Right cardiac atrium (tissue), 5 donors: ENCODE results near the gene EHBP1. TPM values are rescaled to one million over a fixed set of nuclear protein-coding genes. Genes with fewer than 3 reads are reported as not detected.

Experiments
- ATAC-seq, 2 donors: fragments of 200-7000 bp; cut with Tn5 transposase; one replicate each; pipeline versions ENCODE4 v1.8.0 to v1.9.1; 2020; ENCODE audit warnings: moderate library complexity in 2 of 2, mild to moderate bottlenecking in 1 of 2
- DNase-seq, 3 donors: peaks; one replicate each; pipeline ENCODE4 v3.0.0-alpha.2; 2020
- H3K27ac ChIP-seq: one replicate; pipeline ENCODE4 v1.5.1; 2013; ENCODE audit warnings: mild to moderate bottlenecking, low read length, control low read depth, moderate library complexity
- H3K27me3 ChIP-seq: one replicate; pipeline ENCODE4 v1.6.1; 2013; ENCODE audit not compliant: control insufficient read depth, insufficient read depth
- H3K4me1 ChIP-seq: one replicate; pipeline ENCODE4 v1.6.1; 2013; ENCODE audit warnings: low read length; ENCODE audit not compliant: control insufficient read depth, insufficient read depth
- H3K4me3 ChIP-seq: one replicate; pipeline ENCODE4 v1.5.1; 2013; ENCODE audit warnings: low read length, control low read depth
- H3K9me3 ChIP-seq: one replicate; pipeline ENCODE4 v1.6.1; 2013; ENCODE audit warnings: low read length; ENCODE audit not compliant: control insufficient read depth
- WGBS: extraction: QIAGEN DNeasy Blood & Tissue Kit; methylation state at CpG from one replicate; pipeline ENCODE4 v1.1.7; 2013; 5-methylcytosine and 5-hydroxymethylcytosine counted together
- intact Hi-C, 4 donors: fragments of 100-400 bp; cut with DNase I; formaldehyde crosslinking; loops; one replicate each; pipeline versions ENCODE4 v1.11.0 to v1.14.0; 2022 to 2023
- polyA plus RNA-seq: library from polyadenylated mRNA; stranded (reverse); fragments of 200-250 nt; gene quantifications from one replicate; pipeline ENCODE4 v1.2.3, GENCODE V29; 2013
- total RNA-seq, 4 donors: library from RNA; stranded (reverse); fragmentation: NEBNext Ultra II Directional; extraction: Animal tissue kit (Norgen Biotek cat#: 25700); gene quantifications; one replicate each; pipeline ENCODE4 v1.2.1, GENCODE V29; 2021
- donor health status: healthy with polysubstance abuse.
- donor health status: DM: no; HTN: yes; CAD: no.
- donor health status: DM: no; HTN: no; CAD: no.
- donor health status: DM: no; HTN: yes; CAD: no; lungs with severe emphysema.
- donor health status: DM: yes; HTN: yes; CAD: no.

The EHBP1 gene
- total and polyA plus RNA-seq, 5 donors, result 13.5 to 37.5 (median 33.2) TPM

GRCh38 chr2:62760026-62760425, 54.5 kb downstream of the EHBP1 start:
- no peak overlapping the region for H3K27ac ChIP-seq
- 92% methylated on average over 2 of the region's 2 CpGs for WGBS
- intact Hi-C loops, result no loop called here
- no peak overlapping the region for H3K4me3 ChIP-seq
- H3K27me3 ChIP-seq, result no peaks in the 10 kb centered on the region
- H3K4me1 ChIP-seq, result no peaks in the 10 kb centered on the region
- no peak for DNase-seq
- no peak for ATAC-seq
- H3K9me3 ChIP-seq, result no peaks in the 10 kb centered on the region

- Histone ChIP-seq H3K27ac (no peak overlapping the region), H3K4me1 (no peaks in the 10 kb centered on the region), H3K4me3 (no peak overlapping the region), H3K9me3 (no peaks in the 10 kb centered on the region), H3K27me3 (no peaks in the 10 kb centered on the region)
- no peak for DNase-seq
- peak in 1 of 2 donors; percentile 46 for ATAC-seq
- intact Hi-C loops, result no loop called here
- WGBS, result 76% methylated on average over 2 of the region's 2 CpGs
Observed at GRCh38 chr2:62760555-62760954, 55.0 kb downstream of the EHBP1 start.

GRCh38 chr2:62765619-62766376, 60.3 kb downstream of the EHBP1 start:
- Histone ChIP-seq H3K4me1 (no peaks in the 10 kb centered on the region), H3K9me3 (no peaks in the 10 kb centered on the region), H3K4me3 (no peak overlapping the region), H3K27me3 (no peaks in the 10 kb centered on the region), H3K27ac (no peak overlapping the region)
- ATAC-seq (no peak), DNase-seq (no peak)
- 99% methylated on average over 3 of the region's 3 CpGs for WGBS
- intact Hi-C loops, result no loop called here

GRCh38 chr2:62768615-62769014, 63.1 kb downstream of the EHBP1 start:
- Histone ChIP-seq H3K9me3 (no peaks in the 10 kb centered on the region), H3K27ac (no peak overlapping the region), H3K27me3 (no peaks in the 10 kb centered on the region), H3K4me1 (no peaks in the 10 kb centered on the region), H3K4me3 (no peak overlapping the region)
- WGBS, result 88% methylated on average over 3 of the region's 3 CpGs
- DNase-seq, result no peak
- no peak for ATAC-seq
- intact Hi-C loops, result no loop called here

- DNase-seq (no peak), ATAC-seq (no peak)
- intact Hi-C loops, result loop anchor here in 1 of 4 donors (5.0 kb wide), 1 partner anchor 63 kb away; the partner anchor contains the start of gene EHBP1
Observed at GRCh38 chr2:62770629-62771028, 65.1 kb downstream of the EHBP1 start.

GRCh38 chr2:62774555-62775366, 69.2 kb downstream of the EHBP1 start:
- no peak overlapping the region for H3K27ac ChIP-seq
- no peaks in the 10 kb centered on the region for H3K9me3 ChIP-seq
- 65% methylated on average over 5 of the region's 5 CpGs for WGBS
- no peaks in the 10 kb centered on the region for H3K4me1 ChIP-seq
- no peak overlapping the region for H3K4me3 ChIP-seq
- DNase-seq, result peak in 1 of 3 donors; percentile 21
- H3K27me3 ChIP-seq, result no peaks in the 10 kb centered on the region
- intact Hi-C loops, result loop anchor here (2.0 to 5.0 kb wide), 3 partner anchors 67 to 318 kb away; partner anchors contain the start of gene EHBP1 (in 1 of the 4)
- ATAC-seq, result peak; percentile 62 to 71

More at GRCh38 chr2:62770629-62771028, 65.1 kb downstream of the EHBP1 start:
- no peaks in the 10 kb centered on the region for H3K9me3 ChIP-seq
- no peaks in the 10 kb centered on the region for H3K4me1 ChIP-seq
- no peak overlapping the region for H3K4me3 ChIP-seq
- WGBS, result 75% methylated on average over 4 of the region's 4 CpGs
- no peak overlapping the region for H3K27ac ChIP-seq
- H3K27me3 ChIP-seq, result no peaks in the 10 kb centered on the region

- H3K4me3 ChIP-seq, result no peak overlapping the region
- no peaks in the 10 kb centered on the region for H3K4me1 ChIP-seq
- no peaks in the 10 kb centered on the region for H3K9me3 ChIP-seq
- intact Hi-C loops, result loop anchor here (2.0 to 5.0 kb wide), 2 partner anchors 318 to 319 kb away; no protein-coding TSS in a partner anchor
- ATAC-seq (no peak), DNase-seq (no peak)
- H3K27ac ChIP-seq, result no peak overlapping the region
- 34% methylated on average over 2 of the region's 2 CpGs for WGBS
- no peaks in the 10 kb centered on the region for H3K27me3 ChIP-seq
Observed at GRCh38 chr2:62775367-62775668, 69.8 kb downstream of the EHBP1 start.

GRCh38 chr2:62783679-62784078, 78.2 kb downstream of the EHBP1 start:
- DNase-seq, result no peak
- no peaks in the 10 kb centered on the region for H3K27me3 ChIP-seq
- no peak overlapping the region for H3K4me3 ChIP-seq
- intact Hi-C loops, result no loop called here
- H3K9me3 ChIP-seq, result no peaks in the 10 kb centered on the region
- ATAC-seq, result no peak
- no peak overlapping the region for H3K27ac ChIP-seq
- no peaks in the 10 kb centered on the region for H3K4me1 ChIP-seq

GRCh38 chr2:62784341-62784740, 78.8 kb downstream of the EHBP1 start:
- intact Hi-C loops, result no loop called here
- ATAC-seq, result no peak
- DNase-seq, result no peak

GRCh38 chr2:62785216-62785615, 79.7 kb downstream of the EHBP1 start:
- intact Hi-C loops, result no loop called here
- no peaks in the 10 kb centered on the region for H3K9me3 ChIP-seq
- peaks cover 3% of the 10 kb centered on the region for H3K4me1 ChIP-seq
- H3K4me3 ChIP-seq, result no peak overlapping the region
- no peaks in the 10 kb centered on the region for H3K27me3 ChIP-seq
- no peak for DNase-seq
- no peak for ATAC-seq
- no peak overlapping the region for H3K27ac ChIP-seq
- 94% methylated on average over 3 of the region's 3 CpGs for WGBS

More at GRCh38 chr2:62784341-62784740, 78.8 kb downstream of the EHBP1 start:
- Histone ChIP-seq H3K27me3 (no peaks in the 10 kb centered on the region), H3K27ac (no peak overlapping the region), H3K9me3 (no peaks in the 10 kb centered on the region), H3K4me3 (no peak overlapping the region), H3K4me1 (no peaks in the 10 kb centered on the region)
- WGBS, result 49% methylated on average over 2 of the region's 2 CpGs
